Liver (tissue), 3 donors: ENCODE measurements around the gene DNAH10.

Experiments
- ATF3 ChIP-seq: IDR thresholded peaks from 2 replicates; pipeline ENCODE4 v1.6.1; 2016; ENCODE audit warnings: antibody characterized with exemption
- CTCF ChIP-seq: fragments of 150-350 bp; IDR thresholded peaks from 2 replicates; pipeline ENCODE4 v1.5.1; 2017; ENCODE audit warnings: improper control_type of control experiment, low read depth, low read length; ENCODE audit not compliant: missing input control
- EGR1 ChIP-seq, 2 donors: IDR thresholded peaks; 2 replicates each; pipeline ENCODE4 v1.6.1; 2016 to 2018; ENCODE audit warnings: antibody characterized with exemption in 2 of 2, low read depth in 2 of 2
- FOXA1 ChIP-seq: IDR thresholded peaks from 2 replicates; pipeline ENCODE4 v1.6.1; 2016; ENCODE audit warnings: antibody characterized with exemption
- JUND ChIP-seq, 2 donors: IDR thresholded peaks; 2 replicates each; pipeline ENCODE4 v1.6.1; 2016; ENCODE audit warnings: antibody characterized with exemption in 2 of 2
- MAX ChIP-seq: IDR thresholded peaks from 2 replicates; pipeline ENCODE4 v1.6.1; 2016; ENCODE audit warnings: antibody characterized with exemption
- RAD21 ChIP-seq, 2 donors: IDR thresholded peaks; 2 replicates each; pipeline ENCODE4 v1.6.1; 2016; ENCODE audit warnings: antibody characterized with exemption in 2 of 2, mild to moderate bottlenecking in 2 of 2
- REST ChIP-seq: IDR thresholded peaks from 2 replicates; pipeline ENCODE4 v1.6.1; 2016; ENCODE audit warnings: antibody characterized with exemption, mild to moderate bottlenecking
- RXRA ChIP-seq, 2 donors: IDR thresholded peaks; 2 replicates each; pipeline ENCODE4 v1.6.1; 2017 to 2018; ENCODE audit warnings: antibody characterized with exemption in 2 of 2, mild to moderate bottlenecking in 1 of 2
- SP1 ChIP-seq: IDR thresholded peaks from 2 replicates; pipeline ENCODE4 v1.6.1; 2018; ENCODE audit warnings: antibody characterized with exemption, mild to moderate bottlenecking
- TAF1 ChIP-seq: conservative IDR thresholded peaks from 2 replicates; pipeline ENCODE4 v1.6.1; 2016; ENCODE audit warnings: antibody characterized with exemption, mild to moderate bottlenecking
- YY1 ChIP-seq: IDR thresholded peaks from 2 replicates; pipeline ENCODE4 v1.6.1; 2016; ENCODE audit warnings: antibody characterized with exemption, mild to moderate bottlenecking
- donor health status: healthy.
- donor health status: healthy.

GRCh38 chr12:123900871-123901376 lies 138.8 kb downstream of the DNAH10 start:
- TF ChIP-seq CTCF (no peak), MAX (no peak), REST (no peak), YY1 (no peak), SP1 (no peak), ATF3 (no peak), RXRA (IDR thresholded peaks at IDR 0.05) (no peak), JUND (IDR thresholded peaks at IDR 0.05) (no peak), FOXA1 (no peak), TAF1 (no peak), EGR1 (IDR thresholded peaks at IDR 0.05; ENCODE audit: low read depth in 2 of 2) (no peak), RAD21 (IDR thresholded peaks at IDR 0.05) (no peak)
